Measurements from ENCODE around the gene REN. TPM values are rescaled to one million over a fixed set of nuclear protein-coding genes. Genes with fewer than 3 reads are reported as not detected.

Gene REN
- total and polyA plus RNA-seq, 9 of the 15 experiments (the other 6 are each of a cell fraction or from before 2014, with no cell fraction given), result 1.7 to 9.9 (median 3.1) TPM

- TF ChIP-seq GTF2B (IDR thresholded peaks at IDR 0.05; ENCODE audit: extremely low read depth, insufficient read length) (no peak), ZNF668 (CRISPR knock-in tag; IDR thresholded peaks at IDR 0.05) (no peak), MAX (CRISPR knock-in tag; IDR thresholded peaks at IDR 0.05) (peak; percentile 65), RBM25 (IDR thresholded peaks at IDR 0.05; ENCODE audit: low read depth, low read length, severe bottlenecking) (no peak), GTF2E2 (tag; IDR thresholded peaks at IDR 0.05) (peak; percentile 45; the same call in 1 of the 2 replicates), E2F4 (CRISPR knock-in tag; IDR thresholded peaks at IDR 0.05; ENCODE audit: low read depth) (peak; percentile 69; the same call in 1 of the 2 replicates), OTX1 (CRISPR knock-in tag; IDR thresholded peaks at IDR 0.05) (peak; percentile 65), KDM1A (IDR thresholded peaks at IDR 0.05) (peak; percentile 72 to 76; a peak in 3 of 4 replicates), MAFF (IDR thresholded peaks at IDR 0.05; ENCODE audit: low read length) (peak; percentile 7; the same call in 1 of the 2 replicates), ZBTB17 (CRISPR knock-in tag; IDR thresholded peaks at IDR 0.05) (0 out of 2 replicates have a peak, but pooled peaks have one; percentile 24), TCF7 (IDR thresholded peaks at IDR 0.05; ENCODE audit: borderline replicate concordance) (peak; percentile 98), NCOR1 (IDR thresholded peaks at IDR 0.05) (peak; percentile 86), GATA2 (CRISPR knock-in tag; IDR thresholded peaks at IDR 0.05) (peak; percentile 89), FOSL1 (tag; conservative IDR thresholded peaks at IDR 0.05) (peak; percentile 48), TRIM25 (IDR thresholded peaks at IDR 0.05; ENCODE audit: borderline replicate concordance) (no peak), ZNF175 (CRISPR knock-in tag; IDR thresholded peaks at IDR 0.05; ENCODE audit: low read depth) (peak; percentile 95), TFAP4 (CRISPR knock-in tag; IDR thresholded peaks at IDR 0.05; ENCODE audit: borderline replicate concordance) (peak; percentile 83; the same call in 1 of the 2 replicates), NR2C1 (IDR thresholded peaks at IDR 0.05) (peak; percentile 47; the same call in 1 of the 2 replicates), NR2C1 (tag; IDR thresholded peaks at IDR 0.05) (peak; percentile 83), RB1 (IDR thresholded peaks at IDR 0.05; ENCODE audit: low read depth) (0 out of 2 replicates have a peak, but pooled peaks have one; percentile 28), ZNF644 (tag; IDR thresholded peaks at IDR 0.05; ENCODE audit: low read depth) (peak; percentile 53; the same call in 1 of the 2 replicates), THRB (CRISPR knock-in tag; conservative IDR thresholded peaks at IDR 0.05) (peak; percentile 85)
Measured at GRCh38 chr1:204177133-204177532, 11.0 kb upstream of the REN start (continued).

All from K562 (cell line).